Effector memory CD4-positive, alpha-beta T cell (primary cell): ENCODE results near the gene NAV2.

Source experiments
- DNase-seq, 3 donors: peaks; one replicate each; pipeline ENCODE4 v3.0.0-alpha.2; 2020
- H3K27ac ChIP-seq: 2 replicates; pipeline ENCODE4 v1.7.0; 2013; ENCODE audit warnings: mild to moderate bottlenecking, low read length, moderate library complexity; ENCODE audit not compliant: insufficient read depth, poor library complexity, severe bottlenecking
- H3K27me3 ChIP-seq: replicated peaks from 2 replicates; pipeline ENCODE4 v1.7.0; 2013; ENCODE audit warnings: mild to moderate bottlenecking, low read length; ENCODE audit not compliant: insufficient read depth, control insufficient read depth, poor library complexity, severe bottlenecking
- H3K36me3 ChIP-seq: 2 replicates; pipeline ENCODE4 v1.7.0; 2013; ENCODE audit warnings: mild to moderate bottlenecking, low read length, moderate library complexity; ENCODE audit not compliant: control insufficient read depth, insufficient read depth
- H3K4me1 ChIP-seq: 2 replicates; pipeline ENCODE4 v1.7.0; 2013; ENCODE audit warnings: low read length, mild to moderate bottlenecking; ENCODE audit not compliant: control insufficient read depth, insufficient read depth, poor library complexity, severe bottlenecking
- H3K4me3 ChIP-seq: 2 replicates; pipeline ENCODE4 v1.7.0; 2013; ENCODE audit warnings: low read length, low read depth, mild to moderate bottlenecking; ENCODE audit not compliant: insufficient read depth, poor library complexity, severe bottlenecking
- H3K9me3 ChIP-seq: 2 replicates; pipeline ENCODE4 v1.7.0; 2013; ENCODE audit warnings: mild to moderate bottlenecking, low read length, moderate library complexity; ENCODE audit not compliant: control insufficient read depth

NAV2 gene

DNA sequence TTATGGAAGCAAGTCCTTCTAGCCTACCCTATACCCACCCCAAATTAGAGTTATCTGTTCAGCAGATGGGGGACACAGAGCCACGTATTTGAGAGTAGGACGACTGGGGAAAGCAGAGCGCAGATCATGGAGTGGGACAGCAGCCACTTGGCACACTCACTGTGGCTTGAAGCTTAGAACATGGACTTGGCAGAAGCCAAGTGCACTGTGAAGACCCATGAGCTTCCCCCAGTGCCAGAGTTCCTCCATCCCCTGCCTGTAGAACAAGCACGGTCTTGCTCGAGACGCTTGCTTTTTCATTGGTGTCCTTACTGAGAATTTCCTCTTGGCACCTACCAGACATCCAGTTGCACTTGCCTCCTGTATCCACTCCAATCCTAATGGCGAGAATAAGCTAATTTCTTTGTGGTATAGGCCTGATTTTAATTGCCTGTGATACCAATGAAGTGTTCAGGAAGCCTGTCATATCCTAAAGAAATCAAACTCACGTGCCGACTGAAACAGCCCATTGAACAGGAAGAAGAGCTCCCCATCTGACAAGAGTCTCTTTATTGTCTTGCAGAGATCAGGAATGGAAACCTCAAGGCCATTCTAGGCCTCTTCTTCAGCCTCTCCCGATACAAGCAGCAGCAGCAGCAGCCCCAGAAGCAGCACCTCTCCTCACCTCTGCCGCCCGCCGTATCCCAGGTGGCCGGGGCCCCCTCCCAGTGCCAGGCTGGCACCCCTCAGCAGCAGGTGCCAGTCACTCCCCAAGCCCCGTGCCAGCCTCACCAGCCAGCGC, 166.9 kb downstream of the NAV2 start:
- no peak for DNase-seq
- no peak overlapping the region for H3K27ac ChIP-seq
- no peaks in the 10 kb centered on the region for H3K9me3 ChIP-seq
- H3K4me1 ChIP-seq = no peaks in the 10 kb centered on the region
- no peaks in the 10 kb centered on the region for H3K27me3 ChIP-seq
- H3K36me3 ChIP-seq = no peaks in the 10 kb centered on the region
- H3K4me3 ChIP-seq = no peak overlapping the region

DNA sequence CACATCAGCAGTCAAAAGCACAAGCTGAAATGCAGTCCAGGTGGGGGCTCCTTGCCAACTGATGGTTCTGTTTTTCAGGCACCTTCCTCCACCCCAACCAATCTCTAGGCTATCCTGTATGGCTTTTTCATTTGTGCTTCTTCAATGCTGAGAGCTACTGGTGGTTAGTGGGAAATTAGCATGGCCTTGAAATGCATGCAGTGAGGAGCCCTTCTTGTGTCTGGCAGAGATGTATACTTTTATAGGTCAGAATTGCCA, 167.4 kb downstream of the NAV2 start:
- no peaks in the 10 kb centered on the region for H3K27me3 ChIP-seq
- no peaks in the 10 kb centered on the region for H3K9me3 ChIP-seq
- H3K4me3 ChIP-seq = no peak overlapping the region
- no peak for DNase-seq
- no peaks in the 10 kb centered on the region for H3K36me3 ChIP-seq
- H3K27ac ChIP-seq = no peak overlapping the region
- H3K4me1 ChIP-seq = no peaks in the 10 kb centered on the region

DNA sequence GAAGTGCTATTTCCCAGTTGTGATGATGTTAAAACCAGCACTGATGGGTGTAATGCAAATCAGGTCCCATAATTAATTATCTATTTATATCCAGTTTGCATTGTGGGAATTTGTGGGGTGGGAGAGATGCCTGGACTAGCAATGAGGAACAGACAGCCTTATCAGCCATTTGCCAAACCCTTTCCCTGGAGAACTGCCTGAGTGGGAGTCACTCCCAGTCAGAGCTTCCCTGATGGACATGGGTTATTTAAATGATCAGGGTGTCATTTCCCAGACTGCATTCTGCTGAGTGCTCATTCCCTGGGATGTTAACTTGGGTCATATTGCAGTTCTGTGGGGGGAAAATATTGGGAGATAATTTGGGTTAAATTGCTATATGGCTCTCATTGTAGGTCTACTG, 168.5 kb downstream of the NAV2 start:
- Histone ChIP-seq H3K27ac (no peak overlapping the region), H3K4me3 (no peak overlapping the region), H3K27me3 (no peaks in the 10 kb centered on the region), H3K9me3 (no peaks in the 10 kb centered on the region), H3K36me3 (no peaks in the 10 kb centered on the region), H3K4me1 (no peaks in the 10 kb centered on the region)
- DNase-seq = no peak

DNA sequence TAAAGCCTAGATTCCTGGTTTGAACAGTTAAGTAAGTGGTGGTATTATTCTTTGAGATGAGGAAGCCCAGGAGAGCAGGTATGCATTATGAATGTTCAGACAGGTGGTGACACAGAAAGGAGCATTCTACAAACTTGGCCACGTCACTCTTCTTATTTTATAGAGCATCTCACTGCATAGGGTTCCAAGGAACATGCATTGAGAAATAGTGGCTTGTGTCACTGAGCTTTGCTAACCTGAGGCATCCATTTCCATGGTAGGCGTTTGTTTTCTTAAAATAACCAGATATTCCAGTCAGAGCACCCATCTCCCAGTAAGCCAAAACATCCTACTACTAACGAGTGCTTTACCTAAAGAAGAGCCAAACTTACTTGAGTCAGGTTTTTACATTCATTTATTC, 169.7 kb downstream of the NAV2 start:
- H3K36me3 ChIP-seq = no peaks in the 10 kb centered on the region

DNA sequence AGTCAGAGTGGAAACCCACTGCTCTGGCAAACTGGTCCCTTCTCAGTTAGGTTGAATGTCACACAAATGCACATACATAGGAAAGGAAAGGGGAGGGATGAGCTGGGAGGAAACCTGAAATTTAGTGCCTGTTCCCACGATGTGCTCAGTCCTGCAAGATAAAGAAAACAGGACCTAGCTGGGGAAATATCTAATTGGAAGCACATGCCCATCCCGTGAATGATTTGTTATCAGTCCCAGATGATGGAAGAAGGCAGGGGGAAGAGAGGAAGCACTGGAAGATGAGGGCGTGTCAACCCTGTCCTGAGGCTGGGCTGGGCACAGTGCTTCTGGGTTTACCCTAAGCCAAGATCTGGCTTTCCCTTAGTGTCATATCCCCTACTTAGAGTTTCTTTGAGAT, 173.9 kb downstream of the NAV2 start:
- Histone ChIP-seq H3K4me3 (no peak overlapping the region), H3K4me1 (no peaks in the 10 kb centered on the region), H3K27me3 (no peaks in the 10 kb centered on the region), H3K9me3 (no peaks in the 10 kb centered on the region), H3K27ac (no peak overlapping the region), H3K36me3 (no peaks in the 10 kb centered on the region)
- no peak for DNase-seq

More for the DNA sequence above, 169.7 kb downstream of the NAV2 start:
- Histone ChIP-seq H3K4me1 (no peaks in the 10 kb centered on the region), H3K4me3 (no peak overlapping the region), H3K27me3 (no peaks in the 10 kb centered on the region), H3K9me3 (no peaks in the 10 kb centered on the region), H3K27ac (no peak overlapping the region)
- DNase-seq = no peak

DNA sequence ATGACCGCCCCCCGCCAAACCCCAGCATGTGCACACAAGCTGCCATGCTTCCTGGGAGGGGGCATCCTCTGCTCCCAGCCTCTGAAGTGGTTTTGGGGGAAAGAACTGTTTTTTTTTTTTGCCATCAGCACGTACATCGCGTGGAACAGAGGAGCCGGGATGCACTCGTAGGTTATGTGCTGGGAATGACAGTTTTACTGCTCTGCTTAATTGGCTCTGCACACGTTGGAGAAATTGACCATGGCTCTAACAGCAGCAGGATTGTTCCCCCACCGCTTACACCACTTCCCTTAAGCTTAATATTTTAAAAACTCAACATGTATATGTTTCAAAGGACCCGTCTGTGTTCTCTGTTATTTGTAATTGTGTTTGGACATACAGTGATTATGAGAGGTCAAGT, 175.2 kb downstream of the NAV2 start:
- Histone ChIP-seq H3K27ac (no peak overlapping the region), H3K27me3 (no peaks in the 10 kb centered on the region), H3K36me3 (no peaks in the 10 kb centered on the region), H3K9me3 (no peaks in the 10 kb centered on the region), H3K4me3 (no peak overlapping the region), H3K4me1 (no peaks in the 10 kb centered on the region)
- DNase-seq = no peak

DNA sequence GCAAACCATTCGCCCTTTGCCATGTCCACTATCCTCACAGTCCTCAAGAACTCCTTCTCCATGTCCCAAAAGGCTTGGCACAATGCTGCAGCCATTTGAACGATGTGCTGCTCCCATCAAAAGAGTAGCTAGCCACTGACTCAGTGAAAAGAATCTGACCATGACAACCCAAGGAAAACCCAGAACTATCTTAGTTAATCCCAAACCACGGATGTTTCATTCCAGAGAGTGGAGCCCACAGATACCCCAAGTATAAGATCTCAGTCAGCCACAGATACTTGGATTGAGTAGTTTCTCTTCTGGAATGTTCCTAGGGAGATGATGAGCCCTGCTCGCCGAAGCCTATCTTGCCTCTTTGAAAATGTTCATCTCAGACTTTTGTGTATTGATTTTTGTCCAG, 176.9 kb downstream of the NAV2 start:
- H3K36me3 ChIP-seq = no peaks in the 10 kb centered on the region
- DNase-seq = no peak
- no peaks in the 10 kb centered on the region for H3K4me1 ChIP-seq
- H3K27ac ChIP-seq = no peak overlapping the region
- H3K27me3 ChIP-seq = no peaks in the 10 kb centered on the region
- no peaks in the 10 kb centered on the region for H3K9me3 ChIP-seq
- H3K4me3 ChIP-seq = no peak overlapping the region

DNA sequence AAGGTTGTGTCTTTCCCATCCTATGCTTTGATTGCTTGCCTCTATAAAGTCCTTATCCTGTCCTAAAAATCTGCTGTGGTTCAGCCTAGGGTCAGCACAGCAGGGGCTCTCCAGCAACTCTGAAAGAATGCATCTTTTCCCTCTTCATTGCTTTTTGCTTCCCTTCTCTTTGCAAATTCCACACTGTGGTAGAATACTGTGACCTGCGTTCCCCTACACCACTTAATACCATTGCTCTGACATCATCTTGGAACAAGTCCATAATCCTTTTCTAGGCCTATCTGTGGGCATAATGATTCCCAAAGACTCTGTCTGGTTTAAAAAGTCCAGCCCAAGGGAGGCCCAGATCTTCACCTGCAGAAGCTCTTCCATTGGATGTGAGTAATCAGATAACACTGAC, 177.7 kb downstream of the NAV2 start:
- no peak overlapping the region for H3K4me3 ChIP-seq
- no peaks in the 10 kb centered on the region for H3K36me3 ChIP-seq
- no peak for DNase-seq
- H3K27me3 ChIP-seq = no peaks in the 10 kb centered on the region
- no peaks in the 10 kb centered on the region for H3K4me1 ChIP-seq
- no peak overlapping the region for H3K27ac ChIP-seq
- no peaks in the 10 kb centered on the region for H3K9me3 ChIP-seq

DNA sequence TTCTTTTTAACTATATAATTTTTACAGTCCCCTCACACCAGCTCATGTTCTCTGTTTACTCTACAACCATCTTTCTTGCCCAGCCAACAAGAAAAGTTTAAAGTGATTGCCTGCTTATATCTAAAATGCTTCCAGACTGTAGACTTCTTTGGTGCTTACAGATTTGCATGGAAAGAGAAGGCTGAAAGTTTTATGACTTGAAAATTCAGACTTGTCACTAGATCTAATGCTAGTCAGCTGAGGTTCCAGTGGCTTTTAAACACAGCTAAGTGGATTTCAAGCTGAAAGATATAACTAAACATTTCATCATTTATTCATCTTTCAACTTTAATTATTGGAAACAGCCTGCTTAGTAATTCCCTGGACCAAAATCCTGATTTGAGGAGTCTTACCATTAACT, 178.4 kb downstream of the NAV2 start:
- Histone ChIP-seq H3K9me3 (no peaks in the 10 kb centered on the region), H3K4me1 (no peaks in the 10 kb centered on the region), H3K27ac (no peak overlapping the region), H3K36me3 (no peaks in the 10 kb centered on the region), H3K4me3 (no peak overlapping the region), H3K27me3 (no peaks in the 10 kb centered on the region)
- DNase-seq = no peak

DNA sequence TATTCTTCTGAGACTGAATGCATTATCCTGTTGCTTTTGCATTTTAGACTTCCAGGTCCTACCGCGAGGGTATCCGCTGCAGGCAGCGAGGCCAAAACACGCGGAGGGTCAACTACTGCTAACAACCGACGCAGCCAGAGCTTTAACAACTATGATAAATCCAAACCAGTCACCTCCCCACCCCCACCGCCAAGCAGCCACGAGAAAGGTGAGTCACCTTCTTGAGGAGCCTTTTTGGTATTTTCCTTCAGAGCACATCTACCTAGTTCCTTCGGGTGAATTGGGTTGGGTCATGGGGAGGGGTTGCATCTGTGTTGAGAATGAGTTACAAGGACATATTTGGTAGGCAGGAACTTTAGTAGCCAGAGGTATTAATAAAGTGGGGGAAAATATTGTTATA, 179.8 kb downstream of the NAV2 start:
- H3K36me3 ChIP-seq = no peaks in the 10 kb centered on the region
- H3K4me1 ChIP-seq = no peaks in the 10 kb centered on the region
- no peak overlapping the region for H3K4me3 ChIP-seq
- no peak overlapping the region for H3K27ac ChIP-seq
- DNase-seq = no peak
- no peaks in the 10 kb centered on the region for H3K9me3 ChIP-seq
- H3K27me3 ChIP-seq = no peaks in the 10 kb centered on the region
